ENCODE measurements around the gene RAET1E. TPM values are rescaled to one million over a fixed set of nuclear protein-coding genes. Genes with fewer than 3 reads are reported as not detected.
"Not testable (repeated sequence)": the region's sequence is repeated elsewhere in the genome, so short reads cannot be mapped to it uniquely, and the experiment has no call there.

RAET1E gene
- total RNA-seq, 2 experiments from 2014 or later, result not detected

DNA sequence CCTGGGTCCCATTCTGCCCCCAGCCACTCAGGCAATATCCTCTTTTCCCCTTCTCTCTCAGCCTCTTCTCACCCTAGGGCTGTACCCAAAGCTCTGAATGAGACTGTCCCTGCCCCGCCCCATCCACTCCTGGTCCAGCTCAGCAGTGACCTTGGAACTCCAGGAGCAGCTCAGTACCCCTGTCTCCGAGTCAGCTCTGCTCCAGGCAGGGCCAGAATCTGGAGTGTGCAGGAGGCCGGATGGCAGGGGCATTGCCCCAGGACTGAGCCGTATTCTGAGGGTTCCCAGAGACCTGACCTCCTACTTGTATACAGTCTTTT is 27.0 kb upstream of the RAET1E start:
- ATAC-seq (no peak), DNase-seq (peak; percentile 34)
- Mint-ChIP-seq H3K36me3 (no peaks in the 10 kb centered on the region), H3K4me1 (peaks cover 26% of the 10 kb centered on the region), H3K4me3 (no peak overlapping the region), H3K27ac (no peak overlapping the region), H3K9me3 (ENCODE audit: low read depth) (no peaks in the 10 kb centered on the region), H3K27me3 (peaks cover 92% of the 10 kb centered on the region)
- CTCF ChIA-PET, result interaction anchor here (0.5 to 2.5 kb wide), 10 partner anchors 20 to 384 kb away, joined by 3 to 15 read pairs (median 6); no protein-coding TSS in a partner anchor

DNA sequence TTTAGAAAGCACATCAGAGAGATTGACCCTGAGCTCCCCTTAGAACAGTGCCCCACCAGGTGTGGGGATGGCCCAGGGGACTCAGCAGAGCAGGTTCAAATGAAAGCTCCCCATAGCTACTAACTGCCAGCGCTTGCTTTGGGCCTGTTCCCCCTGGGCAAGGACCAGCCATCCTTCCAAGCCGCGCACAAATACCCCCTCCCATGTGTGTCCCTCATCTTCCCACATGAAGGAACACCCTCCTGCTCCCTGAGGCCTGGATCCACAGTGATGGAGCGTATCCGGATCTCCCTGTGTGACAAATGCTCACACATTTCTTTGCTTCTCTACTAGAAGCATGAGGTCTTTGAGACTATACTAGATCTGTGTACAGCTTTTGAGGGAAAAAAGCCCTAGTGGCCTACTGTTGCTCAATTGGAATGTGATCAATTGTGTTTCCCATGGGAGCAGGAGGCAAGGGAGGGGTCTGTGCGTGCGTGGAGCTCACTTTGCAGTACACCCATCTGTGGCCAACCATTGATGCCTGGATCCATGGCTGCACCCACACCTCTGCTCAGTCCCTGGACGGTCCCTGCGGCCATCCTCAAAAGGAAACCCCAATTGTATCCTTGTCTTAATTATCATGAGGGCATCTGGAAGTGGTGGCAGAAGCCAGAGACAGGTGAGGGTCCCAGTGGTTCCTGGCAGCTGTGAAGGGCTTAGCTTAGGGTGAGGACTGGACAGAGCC is 26.5 kb upstream of the RAET1E start:
- peaks cover 26% of the 10 kb centered on the region for H3K4me1 Mint-ChIP-seq
- no peak for ATAC-seq
- H3K36me3 Mint-ChIP-seq, result no peaks in the 10 kb centered on the region
- H3K9me3 Mint-ChIP-seq (ENCODE audit: low read depth), result no peaks in the 10 kb centered on the region
- peak; percentile 35 for DNase-seq
- H3K27me3 Mint-ChIP-seq, result peaks cover 89% of the 10 kb centered on the region
- H3K4me3 Mint-ChIP-seq, result no peak overlapping the region
- H3K27ac Mint-ChIP-seq, result no peak overlapping the region
- CTCF ChIA-PET, result interaction anchor here (0.5 to 2.5 kb wide), 13 partner anchors 19 to 384 kb away, joined by 3 to 15 read pairs (median 4); no protein-coding TSS in a partner anchor

DNA sequence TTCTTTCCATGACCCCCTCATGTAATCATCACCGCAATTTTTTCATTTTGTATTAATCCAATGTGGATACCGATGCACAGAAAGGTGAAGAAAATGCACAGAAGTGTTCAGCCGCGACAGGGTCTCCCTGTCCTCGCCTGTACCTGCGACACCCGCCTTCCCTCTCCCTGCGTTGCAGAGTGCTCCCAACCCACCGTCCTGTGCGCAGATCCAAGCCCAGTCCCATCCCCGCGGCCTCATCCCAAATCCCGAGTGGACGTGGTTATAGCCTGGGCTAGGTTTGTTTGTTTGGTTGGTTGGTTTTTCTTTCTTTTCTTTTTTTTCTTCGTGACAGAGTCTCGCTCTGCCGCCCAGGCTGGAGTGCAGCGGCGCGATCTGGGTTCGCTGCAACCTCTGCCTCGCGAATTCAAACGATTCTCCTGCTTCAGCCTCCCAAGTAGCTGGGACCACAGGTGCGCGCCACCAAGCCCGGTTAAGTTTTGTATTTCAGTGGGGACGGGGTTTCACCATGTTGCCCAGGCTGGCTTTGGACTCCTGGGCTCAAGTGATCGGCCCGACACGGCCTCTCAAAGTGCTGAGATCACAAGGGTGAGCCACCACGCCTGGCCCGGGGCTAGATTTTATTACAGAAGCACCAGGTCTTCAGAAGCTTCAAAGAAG is 25.5 kb upstream of the RAET1E start:
- DNase-seq, result no peak
- H3K4me3 Mint-ChIP-seq, result peak overlapping the region; percentile 78
- H3K9me3 Mint-ChIP-seq (ENCODE audit: low read depth), result no peaks in the 10 kb centered on the region
- H3K36me3 Mint-ChIP-seq, result no peaks in the 10 kb centered on the region
- ATAC-seq, result peak; percentile 21
- CTCF ChIA-PET, result interaction anchor here (0.5 to 2.5 kb wide), 7 partner anchors 69 to 93 kb away, joined by 3 to 15 read pairs (median 10); no protein-coding TSS in a partner anchor
- H3K27me3 Mint-ChIP-seq, result peaks cover 85% of the 10 kb centered on the region
- no peak overlapping the region for H3K27ac Mint-ChIP-seq
- peaks cover 26% of the 10 kb centered on the region for H3K4me1 Mint-ChIP-seq

DNA sequence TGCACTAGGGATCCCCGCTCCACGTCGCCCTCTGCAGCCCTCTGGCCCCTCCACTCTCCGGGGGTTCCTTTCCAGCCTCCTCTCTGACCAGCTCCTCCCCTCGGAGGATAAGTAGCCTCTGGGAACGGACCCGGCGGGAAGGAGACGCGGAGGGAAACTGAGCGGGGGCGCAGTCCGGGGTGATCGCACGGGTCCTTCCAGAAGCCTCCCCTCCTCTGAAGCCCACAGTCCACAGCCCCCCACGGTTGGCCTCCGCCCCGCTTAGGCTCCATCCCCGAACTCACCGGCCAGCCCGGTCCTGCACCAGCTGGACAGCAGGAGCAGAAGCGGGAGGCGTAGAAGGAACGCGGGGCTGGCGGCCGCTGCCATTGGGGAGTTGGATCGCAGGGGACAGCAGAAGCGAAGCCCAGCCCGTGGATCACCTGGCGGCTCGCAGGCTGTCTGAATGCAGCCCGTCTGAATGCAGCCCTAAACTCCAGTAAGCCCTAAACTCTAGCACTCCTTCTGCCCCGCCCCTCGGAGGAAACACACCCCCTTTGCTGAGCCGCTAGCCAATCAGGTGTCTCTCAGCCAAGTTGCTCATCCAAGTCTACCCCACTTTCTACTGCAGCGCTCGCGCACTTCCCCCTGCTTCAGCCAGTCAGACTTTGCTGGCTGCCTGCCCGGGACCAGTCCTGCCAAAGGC is 24.9 kb upstream of the RAET1E start, which contains the start of gene RAET1G:
TSS of gene RAET1G (minus strand) at position 480 of the 685 bp plus-strand sequence. CDS start at position 369, 111 bp downstream.
- CTCF ChIA-PET, result interaction anchor here (0.6 to 2.5 kb wide), 3 partner anchors 76 to 199 kb away, joined by 3 to 10 read pairs (median 4); no protein-coding TSS in a partner anchor
- Mint-ChIP-seq H3K27me3 (peaks cover 79% of the 10 kb centered on the region), H3K4me3 (peak within 1 kb of the TSS; percentile 78), H3K36me3 (no peaks in the 10 kb centered on the region), H3K9me3 (ENCODE audit: low read depth) (no peaks in the 10 kb centered on the region), H3K4me1 (peaks cover 26% of the 10 kb centered on the region), H3K27ac (no peak within 1 kb of the TSS)
- peak; percentile 92 for DNase-seq
- peak; percentile 95 for ATAC-seq

DNA sequence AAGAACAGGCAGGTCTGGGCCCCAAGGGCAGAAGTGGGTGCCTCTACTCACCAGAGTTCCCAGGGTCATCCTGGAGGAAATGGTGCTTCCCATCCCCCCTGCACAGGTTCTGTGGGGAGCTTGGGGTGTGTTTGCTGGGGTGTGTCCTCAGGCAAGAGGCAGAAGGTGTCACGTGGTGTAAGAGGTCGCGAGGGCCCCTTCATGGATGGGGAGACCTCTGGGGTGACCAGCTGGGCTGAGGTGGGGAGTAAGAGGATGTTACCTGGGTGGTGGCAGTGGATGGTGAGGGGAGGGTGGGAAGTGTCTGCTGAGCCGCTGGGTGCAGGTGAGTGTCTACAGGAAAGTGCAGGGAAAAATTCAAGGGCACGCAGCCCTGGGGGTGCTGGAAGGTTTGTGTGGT is 24.2 kb upstream of the RAET1E start:
- DNase-seq; H3K36me3 Mint-ChIP-seq; ATAC-seq; H3K4me3 Mint-ChIP-seq; H3K27ac Mint-ChIP-seq; H3K9me3 Mint-ChIP-seq (ENCODE audit: low read depth): not testable (repeated sequence)
- Mint-ChIP-seq H3K27me3 (peaks cover 72% of the 10 kb centered on the region), H3K4me1 (peaks cover 26% of the 10 kb centered on the region)
- CTCF ChIA-PET, result interaction anchor here (0.6 to 0.8 kb wide), 2 partner anchors 95 to 198 kb away, joined by 3 read pairs; no protein-coding TSS in a partner anchor

DNA sequence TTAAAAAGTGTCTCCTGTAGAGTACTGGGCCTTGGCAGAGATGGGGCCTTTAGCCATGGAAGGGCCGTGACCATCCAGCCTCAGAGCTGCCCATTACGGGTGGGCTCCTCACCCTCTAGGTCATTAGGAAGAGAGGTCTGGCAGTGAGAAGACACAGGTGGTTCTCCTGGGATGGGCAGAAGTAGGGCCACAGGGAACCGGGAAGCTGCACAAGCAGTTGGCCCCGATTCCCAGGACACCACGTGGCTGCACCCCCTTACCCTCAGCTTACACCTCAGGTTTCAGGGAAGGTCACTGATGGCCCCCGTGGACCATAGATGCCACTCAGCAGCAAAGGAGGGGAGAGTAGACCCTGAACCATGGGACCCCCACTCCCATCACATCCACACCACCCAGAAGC is 23.4 kb upstream of the RAET1E start:
- Mint-ChIP-seq H3K27ac (no peak overlapping the region), H3K4me1 (peaks cover 26% of the 10 kb centered on the region), H3K27me3 (peaks cover 67% of the 10 kb centered on the region), H3K4me3 (no peak overlapping the region), H3K9me3 (ENCODE audit: low read depth) (no peaks in the 10 kb centered on the region), H3K36me3 (no peaks in the 10 kb centered on the region)
- ATAC-seq (no peak), DNase-seq (no peak)
- CTCF ChIA-PET, result interaction anchor here (0.8 kb wide), 1 partner anchor 95 kb away, joined by 3 read pairs; no protein-coding TSS in a partner anchor

DNA sequence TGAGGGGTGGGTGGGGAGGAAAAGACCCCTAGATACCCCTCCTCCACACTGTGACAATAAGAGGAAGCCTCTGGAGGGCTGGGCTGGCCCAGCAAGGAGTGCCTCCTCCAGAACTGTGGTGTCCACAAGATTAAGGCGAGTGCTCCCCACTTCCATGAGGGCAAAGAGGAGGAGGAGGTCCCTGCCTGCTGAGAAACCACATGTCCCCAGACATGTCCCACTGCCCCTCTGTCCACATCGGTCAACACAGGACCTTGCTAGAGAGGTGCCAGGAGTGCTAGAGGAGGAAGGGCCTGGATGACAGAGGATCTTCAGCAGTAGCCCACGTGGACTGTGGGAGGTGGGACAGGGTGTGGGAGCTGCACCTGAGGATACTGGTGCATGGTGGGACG is 21.9 kb upstream of the RAET1E start:
- DNase-seq (no peak), ATAC-seq (no peak)
- Mint-ChIP-seq H3K27ac (no peak overlapping the region), H3K4me1 (peaks cover 17% of the 10 kb centered on the region), H3K4me3 (no peak overlapping the region), H3K27me3 (peaks cover 54% of the 10 kb centered on the region), H3K9me3 (ENCODE audit: low read depth) (no peaks in the 10 kb centered on the region), H3K36me3 (no peaks in the 10 kb centered on the region)
- CTCF ChIA-PET, result no interaction called here

DNA sequence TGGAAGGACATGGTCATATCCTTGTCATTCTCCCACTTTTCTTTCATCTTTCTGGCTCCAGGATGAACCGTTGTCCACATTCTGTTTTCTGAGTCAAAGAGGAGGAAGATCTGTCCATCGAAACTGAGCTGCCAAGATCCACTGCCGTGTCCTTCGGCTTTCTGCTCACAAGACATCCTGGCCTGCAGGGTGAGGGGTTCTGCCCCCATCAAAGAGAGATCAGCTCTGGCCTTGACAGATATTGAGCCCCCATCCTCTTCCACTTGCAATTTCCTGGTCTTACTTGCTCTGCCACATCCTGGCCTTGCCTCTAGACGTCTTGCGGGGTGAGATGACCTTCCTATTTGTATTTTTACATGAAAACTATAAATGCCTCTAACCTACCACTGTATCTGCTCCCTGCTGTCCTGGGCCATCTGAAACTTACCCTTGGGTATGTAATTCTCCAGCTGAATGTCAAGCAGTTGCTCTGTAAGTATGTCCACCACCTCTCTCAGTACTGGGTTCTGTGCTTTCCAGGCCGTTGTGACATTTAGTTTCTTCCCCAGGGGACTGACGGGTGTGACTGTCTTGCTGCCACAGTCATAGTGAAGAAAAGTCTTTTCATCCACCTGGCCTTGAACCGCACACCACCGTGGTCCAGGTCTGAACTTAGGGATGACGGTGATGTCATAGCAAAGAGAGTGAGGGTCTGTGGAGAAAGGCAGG is 21.4 kb upstream of the RAET1E start:
- peak; percentile 21 for DNase-seq
- H3K27ac Mint-ChIP-seq; H3K36me3 Mint-ChIP-seq; CTCF ChIA-PET; ATAC-seq; H3K9me3 Mint-ChIP-seq (ENCODE audit: low read depth); H3K4me3 Mint-ChIP-seq: not testable (repeated sequence)
- peaks cover 54% of the 10 kb centered on the region for H3K27me3 Mint-ChIP-seq
- peaks cover 17% of the 10 kb centered on the region for H3K4me1 Mint-ChIP-seq

DNA sequence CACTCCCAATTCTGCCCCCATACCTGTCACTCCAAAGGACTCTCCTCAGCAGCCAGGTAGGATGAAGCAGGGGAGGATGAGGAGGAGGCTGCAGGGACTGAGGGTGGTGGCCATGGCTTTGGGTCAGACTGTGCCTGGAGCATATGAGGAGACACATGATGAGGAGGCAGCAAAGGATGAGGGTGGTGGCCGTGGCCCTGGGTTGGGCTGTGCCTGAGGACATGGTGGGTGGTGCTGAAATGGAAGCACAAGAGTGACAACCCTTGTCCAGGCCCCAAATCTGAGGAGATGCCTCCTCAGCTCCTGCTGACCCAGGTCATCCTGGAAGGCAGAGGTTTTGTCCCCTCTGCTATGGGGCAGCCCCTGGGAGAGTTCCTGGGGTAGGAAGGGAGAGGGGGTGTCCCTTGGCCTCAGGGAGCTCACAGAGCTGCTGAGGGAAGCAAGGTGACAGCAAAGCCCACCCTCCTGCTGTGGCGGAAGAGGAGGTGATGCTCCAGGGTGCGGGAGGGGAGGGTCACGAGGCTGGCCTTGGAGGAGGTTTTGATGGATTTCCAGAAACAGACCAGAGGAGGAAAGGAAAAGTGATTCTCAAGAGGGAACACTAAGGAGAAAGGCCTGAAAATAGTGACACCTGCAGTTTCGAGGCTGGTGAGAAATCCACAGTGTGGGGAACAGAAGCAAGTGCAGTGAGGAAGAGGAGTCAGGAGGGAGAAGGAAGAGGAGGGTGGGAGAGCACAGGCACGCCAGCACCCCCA is 20.4 kb upstream of the RAET1E start:
- CTCF ChIA-PET, result no interaction called here

DNA sequence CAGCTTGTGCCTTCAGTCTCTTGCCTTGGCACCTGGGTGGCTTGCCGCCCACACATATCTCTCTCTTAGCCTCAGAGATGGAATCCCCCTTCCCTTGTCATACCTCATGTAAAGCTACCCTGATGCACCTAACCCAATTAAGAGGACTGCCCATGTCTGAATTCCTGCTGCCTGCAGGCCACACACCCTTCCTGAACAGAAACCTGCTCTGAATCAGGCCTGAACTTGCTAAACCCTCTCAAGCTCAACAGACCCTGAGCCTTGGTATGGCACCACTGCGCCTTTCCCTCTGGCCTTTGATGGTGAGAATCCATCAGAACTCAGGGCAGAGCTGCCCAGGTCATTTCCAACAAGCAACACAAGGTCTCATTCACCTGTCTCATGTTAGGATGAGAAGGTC is 19.8 kb upstream of the RAET1E start:
- DNase-seq, result no peak
- H3K27me3 Mint-ChIP-seq, result peaks cover 43% of the 10 kb centered on the region
- H3K4me3 Mint-ChIP-seq, result no peak overlapping the region
- CTCF ChIA-PET, result no interaction called here
- no peak overlapping the region for H3K27ac Mint-ChIP-seq
- ATAC-seq, result no peak
- no peaks in the 10 kb centered on the region for H3K36me3 Mint-ChIP-seq
- no peaks in the 10 kb centered on the region for H3K9me3 Mint-ChIP-seq (ENCODE audit: low read depth)
- H3K4me1 Mint-ChIP-seq, result peaks cover 5% of the 10 kb centered on the region

More for the DNA sequence above, 20.4 kb upstream of the RAET1E start:
- H3K4me1 Mint-ChIP-seq, result peaks cover 11% of the 10 kb centered on the region
- ATAC-seq (no peak), DNase-seq (peak; percentile 30)
- H3K36me3 Mint-ChIP-seq, result no peaks in the 10 kb centered on the region
- no peaks in the 10 kb centered on the region for H3K9me3 Mint-ChIP-seq (ENCODE audit: low read depth)
- no peak overlapping the region for H3K27ac Mint-ChIP-seq
- peaks cover 48% of the 10 kb centered on the region for H3K27me3 Mint-ChIP-seq
- no peak overlapping the region for H3K4me3 Mint-ChIP-seq

DNA sequence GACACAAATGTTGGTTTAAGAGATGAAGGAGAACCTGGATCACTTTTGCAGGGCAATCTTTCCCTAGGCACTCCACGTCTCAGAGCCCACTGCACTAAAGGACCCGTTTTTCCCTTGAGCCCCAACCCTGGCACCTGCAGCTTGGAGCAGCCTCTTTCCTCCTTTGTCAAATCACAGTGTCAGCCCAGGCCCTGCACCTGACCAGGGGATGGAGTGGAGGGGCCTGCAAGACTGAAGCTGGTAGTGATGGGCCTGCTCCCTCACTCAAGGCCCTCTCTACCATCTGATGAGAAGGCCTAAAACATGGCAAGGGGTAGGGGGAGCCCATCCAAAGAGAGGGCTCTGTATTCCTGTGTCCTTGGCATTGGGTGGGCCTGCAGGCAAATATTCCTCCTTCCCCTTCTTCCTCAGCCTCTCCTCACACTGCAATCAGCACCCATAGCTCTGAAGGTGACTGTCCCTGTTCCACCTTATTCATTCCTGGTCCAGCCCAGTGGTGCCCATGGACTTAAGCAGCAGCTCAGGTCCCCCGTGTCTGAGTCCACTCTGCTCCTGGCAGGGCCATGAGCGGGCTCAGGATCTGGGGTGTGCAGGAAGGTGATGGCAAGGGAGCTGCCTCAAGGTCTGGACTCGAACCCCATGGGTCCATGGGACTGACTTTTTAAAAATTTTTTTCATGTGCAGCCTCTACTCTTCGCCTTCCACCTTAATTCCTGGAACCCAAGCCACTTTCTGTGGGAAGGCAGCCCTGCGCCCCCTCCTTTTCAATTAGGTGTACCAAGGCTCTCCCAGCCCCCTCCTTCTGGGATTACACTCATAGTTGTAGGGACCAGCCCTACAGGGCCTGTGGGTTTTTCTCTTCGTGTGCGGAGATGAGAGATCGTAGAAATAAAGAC is 18.3 kb upstream of the RAET1E start:
- H3K4me3 Mint-ChIP-seq, result no peak overlapping the region
- no peaks in the 10 kb centered on the region for H3K9me3 Mint-ChIP-seq (ENCODE audit: low read depth)
- H3K27ac Mint-ChIP-seq, result no peak overlapping the region
- DNase-seq, result peak; percentile 33
- H3K36me3 Mint-ChIP-seq, result no peaks in the 10 kb centered on the region
- no peak for ATAC-seq
- peaks cover 38% of the 10 kb centered on the region for H3K27me3 Mint-ChIP-seq
- CTCF ChIA-PET, result interaction anchor here (1.2 kb wide), 1 partner anchor 9 kb away, joined by 3 read pairs; no protein-coding TSS in a partner anchor
- no peaks in the 10 kb centered on the region for H3K4me1 Mint-ChIP-seq
